SK-N-MC (cell line): ENCODE measurements around the gene APOA1.

Source experiments
- EZH2 ChIP-seq: fragments of 200-600 bp; sonication (generic); IDR thresholded peaks from one replicate; pipeline ENCODE4 v1.6.1; 2017; ENCODE audit warnings: antibody characterized with exemption
- FOXP2 ChIP-seq: optimal IDR thresholded peaks from 2 replicates; pipeline ENCODE3; 2011; ENCODE audit warnings: mild to moderate bottlenecking, moderate library complexity; ENCODE audit not compliant: insufficient read depth; ENCODE audit errors: extremely low read length, control extremely low read depth
- POLR2AphosphoS5 ChIP-seq: IDR thresholded peaks from 2 replicates; pipeline ENCODE4 v1.6.1; 2012; ENCODE audit warnings: mild to moderate bottlenecking, low read depth, low read length, borderline replicate concordance

- TF ChIP-seq POLR2AphosphoS5 (no peak), EZH2 (no peak), FOXP2 (no peak)
These were observed 7.1 kb downstream of the APOA1 start for GRCh38 chr11:116830184-116830912.
